ENCODE measurements around the gene PDHA2. TPM values are rescaled to one million over a fixed set of nuclear protein-coding genes. Genes with fewer than 3 reads are reported as not detected.
"Not testable (repeated sequence)": the region's sequence is repeated elsewhere in the genome, so short reads cannot be mapped to it uniquely, and the experiment has no call there.

Gene PDHA2
- total RNA-seq, 2 experiments from 2014 or later, result not detected

- H3K36me3 Mint-ChIP-seq (ENCODE audit: low read depth), result no peaks in the 10 kb centered on the region
- H3K4me3 Mint-ChIP-seq, result no peak overlapping the region
These were observed 28.0 kb downstream of the PDHA2 start for GRCh38 chr4:95867919-95868318.

GRCh38 chr4:95869414-95869813 lies 29.5 kb downstream of the PDHA2 start:
- intact Hi-C loops (cut with micrococcal nuclease); H3K27ac Mint-ChIP-seq; H3K36me3 Mint-ChIP-seq (ENCODE audit: low read depth); DNase-seq; H3K4me1 Mint-ChIP-seq (ENCODE audit: low read depth); H3K27me3 Mint-ChIP-seq (ENCODE audit: low read depth); H3K4me3 Mint-ChIP-seq; CTCF ChIA-PET: not testable (repeated sequence)
- peaks cover 13% of the 10 kb centered on the region for H3K9me3 Mint-ChIP-seq

More at GRCh38 chr4:95867919-95868318, 28.0 kb downstream of the PDHA2 start:
- Mint-ChIP-seq H3K9me3 (peaks cover 13% of the 10 kb centered on the region), H3K27me3 (ENCODE audit: low read depth) (no peaks in the 10 kb centered on the region), H3K27ac (no peak overlapping the region), H3K4me1 (ENCODE audit: low read depth) (no peaks in the 10 kb centered on the region)
- intact Hi-C loops (cut with micrococcal nuclease), result no loop called here
- DNase-seq, result no peak
- CTCF ChIA-PET, result no interaction called here

GRCh38 chr4:95869961-95870500 lies 30.1 kb downstream of the PDHA2 start:
- intact Hi-C loops (cut with micrococcal nuclease), result no loop called here

GRCh38 chr4:95877636-95878035 lies 37.7 kb downstream of the PDHA2 start:
- H3K27ac Mint-ChIP-seq, result no peak overlapping the region
- CTCF ChIA-PET, result no interaction called here
- no peak for DNase-seq
- no peaks in the 10 kb centered on the region for H3K36me3 Mint-ChIP-seq (ENCODE audit: low read depth)
- H3K9me3 Mint-ChIP-seq, result no peaks in the 10 kb centered on the region
- no peaks in the 10 kb centered on the region for H3K4me1 Mint-ChIP-seq (ENCODE audit: low read depth)
- intact Hi-C loops (cut with micrococcal nuclease), result no loop called here
- no peak overlapping the region for H3K4me3 Mint-ChIP-seq
- no peaks in the 10 kb centered on the region for H3K27me3 Mint-ChIP-seq (ENCODE audit: low read depth)

More at GRCh38 chr4:95869961-95870500, 30.1 kb downstream of the PDHA2 start:
- Mint-ChIP-seq H3K27ac (no peak overlapping the region), H3K27me3 (ENCODE audit: low read depth) (no peaks in the 10 kb centered on the region), H3K4me1 (ENCODE audit: low read depth) (no peaks in the 10 kb centered on the region), H3K9me3 (peaks cover 13% of the 10 kb centered on the region), H3K4me3 (no peak overlapping the region), H3K36me3 (ENCODE audit: low read depth) (no peaks in the 10 kb centered on the region)
- DNase-seq, result no peak
- CTCF ChIA-PET, result no interaction called here

DNA sequence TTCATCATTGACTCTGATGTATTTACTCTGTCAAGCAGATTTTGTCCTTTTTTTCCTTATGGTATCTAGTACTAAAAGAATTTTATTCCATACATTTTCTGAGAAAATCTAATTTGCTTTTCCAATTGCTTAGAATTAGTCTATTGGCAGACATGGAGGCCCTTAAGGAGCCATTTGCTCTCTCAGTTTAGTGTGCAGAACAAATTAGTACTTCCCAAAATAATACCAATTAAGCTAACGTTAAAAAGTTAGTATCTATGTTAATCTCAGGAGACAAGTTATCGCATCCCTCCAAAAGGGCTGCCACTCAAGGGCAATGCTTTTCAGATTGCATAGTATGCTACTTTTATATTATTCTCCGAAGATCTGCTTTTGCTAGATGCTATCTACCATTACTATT lies 47.7 kb downstream of the PDHA2 start:
- Mint-ChIP-seq H3K36me3 (ENCODE audit: low read depth) (no peaks in the 10 kb centered on the region), H3K27me3 (ENCODE audit: low read depth) (no peaks in the 10 kb centered on the region), H3K4me1 (ENCODE audit: low read depth) (no peaks in the 10 kb centered on the region), H3K9me3 (peaks cover 11% of the 10 kb centered on the region), H3K4me3 (no peak overlapping the region), H3K27ac (no peak overlapping the region)
- CTCF ChIA-PET, result interaction anchor here (0.6 kb wide), 1 partner anchor 463 kb away, joined by 3 read pairs; no protein-coding TSS in a partner anchor
- DNase-seq, result no peak
- intact Hi-C loops (cut with micrococcal nuclease), result no loop called here

- no peak overlapping the region for H3K4me3 Mint-ChIP-seq
- H3K9me3 Mint-ChIP-seq, result peaks cover 7% of the 10 kb centered on the region
- CTCF ChIA-PET, result no interaction called here
- no peak overlapping the region for H3K27ac Mint-ChIP-seq
- H3K36me3 Mint-ChIP-seq (ENCODE audit: low read depth), result no peaks in the 10 kb centered on the region
- intact Hi-C loops (cut with micrococcal nuclease), result no loop called here
- no peaks in the 10 kb centered on the region for H3K27me3 Mint-ChIP-seq (ENCODE audit: low read depth)
- no peaks in the 10 kb centered on the region for H3K4me1 Mint-ChIP-seq (ENCODE audit: low read depth)
- no peak for DNase-seq
These were observed 49.8 kb downstream of the PDHA2 start for GRCh38 chr4:95889662-95890061.

Measured in activated naive CD4-positive, alpha-beta T cell treated with anti-CD3 and anti-CD28 coated beads for 36 hours (primary cell).